NB4 (cell line): Measurements from ENCODE around the gene TOM1L2.

Source experiments
- POLR2A ChIP-seq: IDR thresholded peaks from 2 replicates; pipeline ENCODE4 v1.6.1; 2011; ENCODE audit warnings: mild to moderate bottlenecking; ENCODE audit not compliant: insufficient read length; ENCODE audit errors: extremely low read depth
- TF ChIP-seq, protein P1 (sequence below): IDR thresholded peaks from one replicate; pipeline ENCODE4 v1.5.1; 2012; ENCODE audit warnings: low read depth, low read length

GRCh38 chr17:17843096-17843495, 129.1 kb downstream of the TOM1L2 start:
- no peak for TF ChIP-seq POLR2A
- TF ChIP-seq, protein P1, sequence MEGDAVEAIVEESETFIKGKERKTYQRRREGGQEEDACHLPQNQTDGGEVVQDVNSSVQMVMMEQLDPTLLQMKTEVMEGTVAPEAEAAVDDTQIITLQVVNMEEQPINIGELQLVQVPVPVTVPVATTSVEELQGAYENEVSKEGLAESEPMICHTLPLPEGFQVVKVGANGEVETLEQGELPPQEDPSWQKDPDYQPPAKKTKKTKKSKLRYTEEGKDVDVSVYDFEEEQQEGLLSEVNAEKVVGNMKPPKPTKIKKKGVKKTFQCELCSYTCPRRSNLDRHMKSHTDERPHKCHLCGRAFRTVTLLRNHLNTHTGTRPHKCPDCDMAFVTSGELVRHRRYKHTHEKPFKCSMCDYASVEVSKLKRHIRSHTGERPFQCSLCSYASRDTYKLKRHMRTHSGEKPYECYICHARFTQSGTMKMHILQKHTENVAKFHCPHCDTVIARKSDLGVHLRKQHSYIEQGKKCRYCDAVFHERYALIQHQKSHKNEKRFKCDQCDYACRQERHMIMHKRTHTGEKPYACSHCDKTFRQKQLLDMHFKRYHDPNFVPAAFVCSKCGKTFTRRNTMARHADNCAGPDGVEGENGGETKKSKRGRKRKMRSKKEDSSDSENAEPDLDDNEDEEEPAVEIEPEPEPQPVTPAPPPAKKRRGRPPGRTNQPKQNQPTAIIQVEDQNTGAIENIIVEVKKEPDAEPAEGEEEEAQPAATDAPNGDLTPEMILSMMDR: no peak
